ENCODE results near the gene DCP1A.

- TF ChIP-seq PCBP1 (IDR thresholded peaks at IDR 0.05; ENCODE audit: low read depth, low read length, poor library complexity, severe bottlenecking) = no peak
- TF ChIP-seq ELK1 (CRISPR knock-in tag; IDR thresholded peaks at IDR 0.05) = no peak
- no peak for TF ChIP-seq POLR2A (conservative IDR thresholded peaks at IDR 0.05)
- TF ChIP-seq ZNF280B (CRISPR knock-in tag; IDR thresholded peaks at IDR 0.05) = no peak
- TF ChIP-seq ZBTB33 (CRISPR knock-in tag; IDR thresholded peaks at IDR 0.05) = no peak
- no peak for TF ChIP-seq PRMT5 (CRISPR knock-in tag; IDR thresholded peaks at IDR 0.05)
- TF ChIP-seq MAZ (CRISPR knock-in tag; conservative IDR thresholded peaks at IDR 0.05 in 1 of 2, IDR thresholded peaks at IDR 0.05 in 1 of 2) = no peak
These were observed 106.1 kb downstream of the DCP1A start for GRCh38 chr3:53240989-53241972.

Data from K562 (cell line).